Measurements from ENCODE around the gene AGPAT3.

DNA sequence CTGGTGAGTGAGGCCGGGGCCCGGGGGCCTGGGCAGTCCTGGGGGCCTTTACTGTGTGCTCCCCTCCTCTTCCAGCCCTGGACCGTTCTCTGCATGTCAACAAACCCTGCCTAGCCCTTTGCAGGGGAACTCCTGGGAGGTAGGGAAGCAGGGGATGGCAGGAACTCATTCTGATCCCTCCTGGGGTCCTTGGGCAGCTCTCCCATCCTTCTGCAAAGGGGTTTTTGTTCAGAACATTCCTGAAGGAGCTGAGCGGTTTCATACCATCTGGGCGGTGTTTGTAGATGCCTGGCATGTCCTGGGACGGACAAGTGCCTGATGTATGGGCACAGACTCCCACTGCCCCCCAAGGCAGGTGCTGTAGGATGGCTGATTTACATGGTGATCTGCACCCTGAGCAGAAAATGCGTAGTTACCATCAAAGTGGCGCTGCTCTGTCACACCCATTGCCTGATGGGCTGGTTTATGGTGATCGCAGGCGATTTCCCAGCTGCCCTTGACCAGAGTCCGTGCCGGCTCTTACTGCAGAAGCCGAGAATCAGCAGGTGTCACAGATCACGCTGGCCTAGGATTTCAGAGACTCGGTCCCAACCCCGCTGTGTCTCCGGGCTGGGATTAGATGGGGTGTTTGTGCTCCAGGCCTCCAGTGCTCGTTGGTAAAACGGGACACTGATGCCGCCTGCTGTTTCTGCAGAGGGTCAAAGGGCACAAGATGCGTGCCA lies 75.5 kb downstream of the AGPAT3 start:
- TF ChIP-seq, protein P1, sequence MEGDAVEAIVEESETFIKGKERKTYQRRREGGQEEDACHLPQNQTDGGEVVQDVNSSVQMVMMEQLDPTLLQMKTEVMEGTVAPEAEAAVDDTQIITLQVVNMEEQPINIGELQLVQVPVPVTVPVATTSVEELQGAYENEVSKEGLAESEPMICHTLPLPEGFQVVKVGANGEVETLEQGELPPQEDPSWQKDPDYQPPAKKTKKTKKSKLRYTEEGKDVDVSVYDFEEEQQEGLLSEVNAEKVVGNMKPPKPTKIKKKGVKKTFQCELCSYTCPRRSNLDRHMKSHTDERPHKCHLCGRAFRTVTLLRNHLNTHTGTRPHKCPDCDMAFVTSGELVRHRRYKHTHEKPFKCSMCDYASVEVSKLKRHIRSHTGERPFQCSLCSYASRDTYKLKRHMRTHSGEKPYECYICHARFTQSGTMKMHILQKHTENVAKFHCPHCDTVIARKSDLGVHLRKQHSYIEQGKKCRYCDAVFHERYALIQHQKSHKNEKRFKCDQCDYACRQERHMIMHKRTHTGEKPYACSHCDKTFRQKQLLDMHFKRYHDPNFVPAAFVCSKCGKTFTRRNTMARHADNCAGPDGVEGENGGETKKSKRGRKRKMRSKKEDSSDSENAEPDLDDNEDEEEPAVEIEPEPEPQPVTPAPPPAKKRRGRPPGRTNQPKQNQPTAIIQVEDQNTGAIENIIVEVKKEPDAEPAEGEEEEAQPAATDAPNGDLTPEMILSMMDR (IDR thresholded peaks at IDR 0.05; ENCODE audit: extremely low read depth in 1 of 2, insufficient read depth in 1 of 2, low read depth in 1 of 2, low read length in 2 of 2) = no peak
- TF ChIP-seq JUN (IDR thresholded peaks at IDR 0.05; ENCODE audit: borderline replicate concordance, insufficient read depth, insufficient read length, low read depth) (no peak), POLR2A (IDR thresholded peaks at IDR 0.05; ENCODE audit: low read depth, low read length) (no peak), POLR2AphosphoS5 (IDR thresholded peaks at IDR 0.05; ENCODE audit: insufficient read depth, low read depth, low read length) (no peak)
- TF ChIP-seq, protein P2, sequence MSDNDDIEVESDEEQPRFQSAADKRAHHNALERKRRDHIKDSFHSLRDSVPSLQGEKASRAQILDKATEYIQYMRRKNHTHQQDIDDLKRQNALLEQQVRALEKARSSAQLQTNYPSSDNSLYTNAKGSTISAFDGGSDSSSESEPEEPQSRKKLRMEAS (IDR thresholded peaks at IDR 0.05; ENCODE audit: insufficient read depth, insufficient read length) = no peak
